ENCODE data around the gene PRKCH.

GRCh38 chr14:61569308-61569707 lies 247.9 kb downstream of the PRKCH start:
- TF ChIP-seq POLR2A (IDR thresholded peaks at IDR 0.05; ENCODE audit: low read length) (no peak), REST (IDR thresholded peaks at IDR 0.05) (no peak)

Data from A549 (cell line).